ENCODE data around the gene PTGR3. TPM values are rescaled to one million over a fixed set of nuclear protein-coding genes. Genes with fewer than 3 reads are reported as not detected.

The PTGR3 gene
- total RNA-seq, 1 experiment from 2014 or later, result 17.9 TPM

DNA sequence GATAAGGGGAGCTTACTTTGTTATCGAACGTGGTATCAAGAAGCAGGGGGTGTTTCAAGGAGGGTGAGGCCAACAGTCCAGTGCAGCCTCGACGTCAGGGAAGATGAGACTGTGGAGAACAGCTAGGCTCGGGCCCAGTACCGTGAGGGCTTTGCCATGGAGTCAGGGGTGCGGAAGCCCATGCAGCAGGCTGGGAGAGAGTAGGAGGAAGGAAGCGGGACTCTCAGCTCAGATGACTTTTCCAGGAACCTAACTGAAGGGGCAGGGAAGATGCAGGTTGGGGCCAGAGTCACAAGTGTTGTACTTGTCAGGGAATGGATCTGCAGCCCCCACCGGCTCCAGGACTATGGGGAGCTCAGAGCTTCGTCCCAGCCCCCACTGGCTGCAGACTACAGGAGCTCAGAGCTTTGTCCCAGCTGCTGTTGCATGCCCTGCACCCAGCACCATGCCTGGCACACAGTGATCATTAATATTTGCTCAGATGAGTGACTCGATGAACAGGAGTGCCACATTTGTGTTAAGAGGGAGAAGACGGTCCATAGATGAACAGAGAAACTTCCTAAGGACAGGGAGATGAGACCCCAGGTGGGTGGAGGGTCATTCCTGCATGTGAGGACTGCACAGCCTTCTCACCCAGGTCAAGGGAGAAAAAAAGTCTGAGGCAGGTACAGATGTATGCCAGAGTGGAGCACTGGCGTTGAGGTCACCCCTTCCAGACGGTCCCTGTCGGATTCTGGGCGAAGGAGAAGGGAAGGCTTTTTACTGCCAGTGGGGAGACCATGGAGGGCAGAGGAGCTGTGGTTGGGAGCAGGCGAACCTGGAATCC lies 36.4 kb downstream of the PTGR3 start:
- no peak for DNase-seq (ENCODE audit: extremely low read depth, low read depth)

DNA sequence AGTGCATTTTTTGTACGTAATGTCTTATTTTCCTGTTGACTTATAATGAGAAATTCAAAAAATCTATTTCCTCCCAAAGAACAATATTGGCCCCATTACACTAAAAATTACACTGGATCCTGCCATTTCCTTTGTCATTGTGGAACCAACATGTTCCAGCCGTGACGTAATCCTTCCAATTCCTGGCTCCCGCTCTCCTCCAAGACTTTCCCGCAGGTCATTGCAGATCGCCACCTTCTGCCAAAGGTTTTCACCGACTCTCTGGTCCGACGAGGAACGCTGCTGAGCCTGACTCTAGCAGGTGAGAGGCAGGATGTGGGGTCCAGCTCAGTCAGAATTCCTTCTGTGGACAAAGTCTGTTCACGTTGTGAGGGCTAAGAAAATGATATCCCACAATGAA lies 38.0 kb downstream of the PTGR3 start:
- DNase-seq (ENCODE audit: extremely low read depth, low read depth), result no peak

DNA sequence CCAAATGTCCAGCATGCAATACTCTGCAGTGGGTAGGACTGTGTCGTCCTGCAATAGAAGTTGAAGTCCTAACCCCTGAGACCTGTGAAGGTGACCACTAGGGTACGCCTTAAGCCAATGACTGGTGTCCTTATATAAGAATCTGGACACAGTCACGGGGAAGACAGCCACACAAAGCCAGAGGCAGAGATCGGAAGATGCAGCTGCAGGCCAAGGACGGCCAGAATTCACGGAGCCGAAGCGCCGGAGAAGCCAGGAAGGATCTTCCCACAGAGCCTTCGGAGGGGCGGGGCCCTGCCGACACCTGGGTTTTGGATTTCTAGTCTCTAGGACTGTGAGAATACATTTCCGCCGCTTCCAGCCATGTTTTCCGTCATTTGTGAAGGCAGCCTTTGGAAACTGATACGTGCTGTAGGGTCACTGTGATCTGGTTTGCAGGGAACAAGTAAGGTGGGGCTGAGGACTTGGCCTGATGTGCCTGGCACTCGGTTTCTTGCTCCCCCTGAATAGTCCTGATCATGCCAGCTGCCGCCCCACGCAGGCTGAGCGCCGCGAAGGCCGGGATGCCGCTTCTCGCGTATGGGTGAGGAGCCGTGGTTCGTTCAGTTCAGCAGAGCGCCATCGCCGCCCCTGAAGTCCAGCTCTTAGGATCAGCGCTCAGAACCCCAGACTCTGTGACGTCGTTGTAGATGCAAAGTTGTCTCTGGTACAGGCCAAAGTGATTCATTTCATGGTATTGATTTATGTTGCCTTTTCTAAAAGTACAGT lies 38.7 kb downstream of the PTGR3 start:
- no peak for DNase-seq (ENCODE audit: extremely low read depth, low read depth)

DNA sequence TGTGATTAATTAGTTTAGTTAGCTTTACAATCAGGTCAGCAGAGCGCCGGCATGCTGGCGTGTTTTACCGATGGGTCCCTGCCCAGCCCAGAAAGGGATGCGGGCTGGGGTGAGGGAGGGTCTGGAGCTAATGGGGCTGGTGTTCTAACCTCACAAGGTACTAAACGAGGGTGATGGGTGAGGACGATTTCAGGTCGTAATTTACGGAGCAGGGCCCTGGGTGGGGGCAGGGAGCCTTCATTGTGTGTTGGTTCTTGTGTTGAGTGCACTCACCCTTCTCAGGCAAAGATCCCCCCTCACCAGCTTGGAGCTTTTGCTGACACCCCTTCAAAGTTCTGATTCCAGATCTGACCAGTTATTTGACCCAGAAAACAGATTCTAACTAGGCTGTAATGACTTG lies 39.5 kb downstream of the PTGR3 start:
- no peak for DNase-seq (ENCODE audit: extremely low read depth, low read depth)

DNA sequence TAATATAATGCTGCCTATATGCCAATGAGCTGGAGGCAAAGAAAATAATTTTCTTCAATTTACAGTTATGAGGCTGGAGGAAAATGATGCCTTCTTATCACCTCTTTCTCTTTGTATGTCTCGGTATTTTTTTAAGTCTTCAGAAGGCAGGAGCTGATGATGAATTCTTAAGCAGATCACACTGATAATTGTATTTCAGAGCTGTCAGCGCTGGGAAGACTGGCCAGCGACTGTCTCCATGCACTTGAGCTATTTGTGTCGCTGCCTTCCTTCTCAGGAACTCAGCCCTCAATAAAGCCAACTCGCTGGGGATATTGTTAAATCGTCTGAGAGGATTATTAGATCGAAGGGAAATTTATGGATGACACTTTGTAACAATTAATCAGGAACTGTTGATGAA lies 40.3 kb downstream of the PTGR3 start:
- no peak for DNase-seq (ENCODE audit: extremely low read depth, low read depth)

DNA sequence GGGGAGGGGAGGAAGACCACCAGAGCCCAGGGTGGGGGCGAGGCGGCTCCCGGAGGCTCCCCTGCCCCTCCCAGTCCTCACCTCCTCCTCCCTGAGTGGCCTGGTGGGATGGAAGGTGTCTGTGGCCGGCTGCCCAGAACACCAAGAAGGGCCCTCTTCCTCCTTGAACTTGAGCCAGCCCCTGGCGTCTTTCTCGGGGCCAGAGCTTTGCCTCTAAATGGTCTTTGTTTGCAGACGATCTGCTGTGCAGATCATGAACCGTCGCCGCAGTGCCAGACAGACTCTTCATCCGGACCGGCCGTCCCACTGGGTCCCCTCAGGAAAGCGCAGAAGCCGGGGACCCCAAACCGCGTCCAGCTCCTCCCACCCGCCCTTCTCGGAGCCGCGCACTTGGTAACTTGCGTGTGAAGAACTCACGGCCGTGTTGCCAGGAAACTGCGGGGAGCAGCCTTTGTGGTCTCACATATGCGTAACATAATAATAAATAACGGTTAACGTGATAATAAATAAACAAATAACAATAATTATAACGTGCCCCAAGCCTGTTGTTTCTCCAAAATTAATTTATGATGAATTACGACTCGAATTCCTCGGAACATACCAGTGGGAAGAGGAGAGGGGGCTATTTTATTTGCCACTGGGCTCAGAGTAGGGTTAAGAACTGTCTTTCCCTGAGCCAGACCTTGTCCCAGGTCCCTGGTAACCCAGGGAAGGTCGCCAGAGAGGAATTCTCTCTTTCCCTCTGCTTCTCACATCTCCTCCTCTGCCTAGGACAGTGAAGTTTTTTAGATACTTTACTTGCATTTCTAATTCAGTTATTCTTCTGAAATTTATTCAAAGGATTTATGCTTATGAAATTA lies 41.0 kb downstream of the PTGR3 start:
- DNase-seq (ENCODE audit: extremely low read depth, low read depth), result no peak

DNA sequence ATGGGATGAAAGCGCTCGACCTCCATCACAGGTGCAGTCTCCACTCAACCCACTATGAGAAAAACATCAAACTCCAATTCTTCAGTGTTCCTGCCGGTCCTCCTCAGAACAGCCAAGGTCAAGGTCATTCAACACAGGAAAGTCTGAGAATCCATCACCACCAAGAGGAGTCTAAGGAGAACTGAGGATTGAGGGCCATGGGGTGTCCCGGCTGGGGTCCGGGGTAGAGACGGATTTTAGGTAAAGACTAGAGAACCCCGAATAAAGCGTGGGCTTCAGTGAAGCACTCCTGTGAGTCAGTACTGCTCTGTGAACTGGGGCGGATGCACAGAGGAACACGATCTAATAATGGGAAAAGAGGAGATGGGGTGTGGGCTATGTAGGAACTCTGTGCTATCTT lies 41.8 kb downstream of the PTGR3 start:
- DNase-seq (ENCODE audit: extremely low read depth, low read depth), result no peak

DNA sequence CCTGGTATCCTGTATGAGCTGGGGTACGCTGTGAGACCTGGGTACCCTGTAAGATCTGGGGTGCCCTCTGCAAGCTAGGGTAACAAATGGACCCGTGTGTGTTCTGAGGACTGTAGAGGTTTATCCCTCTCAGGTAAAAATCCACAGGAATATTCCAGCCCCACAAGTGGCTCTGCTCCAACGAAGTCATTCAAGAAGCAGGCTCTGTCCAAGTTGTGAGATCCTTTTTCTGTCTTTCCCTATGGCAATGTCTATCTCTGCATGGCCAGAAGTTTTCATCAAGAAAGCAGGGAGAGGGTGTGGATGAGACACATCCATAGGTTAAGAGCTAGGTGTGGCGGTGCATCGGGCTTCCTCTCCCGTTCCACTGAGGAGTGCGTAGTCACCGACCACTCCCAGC lies 43.0 kb downstream of the PTGR3 start:
- no peak for DNase-seq (ENCODE audit: extremely low read depth, low read depth)

DNA sequence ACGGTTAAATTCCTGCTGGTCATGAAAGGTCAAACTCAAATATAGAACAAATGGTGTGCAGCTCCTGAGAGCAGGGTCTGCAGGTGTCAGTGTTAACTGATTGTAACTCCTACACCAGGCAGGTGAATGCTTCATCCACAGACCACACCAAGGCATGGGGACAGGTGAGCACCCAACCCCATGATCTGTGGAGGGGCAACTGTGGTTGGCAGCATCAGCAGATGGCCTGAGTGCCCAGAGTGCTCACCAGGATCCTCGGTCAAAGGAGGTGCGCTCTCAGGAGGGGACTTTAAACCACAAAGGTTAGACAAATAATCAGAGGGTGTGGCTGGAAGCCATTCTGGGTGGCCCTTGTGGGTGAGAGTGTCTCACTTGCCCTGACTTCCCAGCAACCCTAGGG lies 44.5 kb downstream of the PTGR3 start:
- DNase-seq (ENCODE audit: extremely low read depth, low read depth), result no peak

DNA sequence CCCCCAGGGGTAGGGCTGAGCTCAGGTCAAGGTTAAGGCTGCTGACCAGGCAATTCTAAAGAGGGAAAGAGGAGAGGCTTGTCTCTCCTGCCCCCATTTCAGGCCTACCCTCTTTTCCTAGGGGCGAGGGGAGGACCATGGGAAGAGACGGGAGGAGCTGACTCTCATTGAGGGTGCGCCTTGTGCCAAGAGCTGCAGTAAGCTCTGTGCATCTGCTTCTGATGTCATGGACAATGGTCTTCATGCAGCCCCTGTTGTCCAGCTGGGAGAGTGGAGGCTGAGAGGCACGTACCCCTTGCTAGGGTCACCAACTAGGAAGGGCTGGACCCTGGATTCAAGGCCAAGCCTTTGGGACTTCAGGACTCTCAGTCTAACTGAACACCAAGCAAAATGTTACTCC lies 45.2 kb downstream of the PTGR3 start:
- DNase-seq (ENCODE audit: extremely low read depth, low read depth), result no peak

DNA sequence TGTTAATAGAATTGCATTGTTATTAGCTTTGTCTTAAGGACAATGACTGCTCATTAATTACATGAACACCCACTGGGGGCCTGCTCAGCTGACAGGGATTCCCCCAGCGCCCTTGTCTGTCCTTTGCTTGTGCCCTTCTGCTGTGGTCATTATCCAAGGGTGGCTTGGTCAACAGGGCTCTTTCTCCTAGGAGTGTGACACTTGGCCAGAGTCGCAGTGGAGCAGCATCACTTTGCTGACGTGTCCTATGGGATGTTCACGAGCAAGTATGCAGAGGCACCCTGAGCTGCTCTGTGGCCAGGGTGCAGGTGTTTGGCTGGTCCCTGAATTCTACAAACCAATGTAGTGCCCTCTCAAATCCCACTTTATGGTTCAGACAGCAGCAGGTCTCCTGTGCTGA lies 46.0 kb downstream of the PTGR3 start:
- no peak for DNase-seq (ENCODE audit: extremely low read depth, low read depth)

DNA sequence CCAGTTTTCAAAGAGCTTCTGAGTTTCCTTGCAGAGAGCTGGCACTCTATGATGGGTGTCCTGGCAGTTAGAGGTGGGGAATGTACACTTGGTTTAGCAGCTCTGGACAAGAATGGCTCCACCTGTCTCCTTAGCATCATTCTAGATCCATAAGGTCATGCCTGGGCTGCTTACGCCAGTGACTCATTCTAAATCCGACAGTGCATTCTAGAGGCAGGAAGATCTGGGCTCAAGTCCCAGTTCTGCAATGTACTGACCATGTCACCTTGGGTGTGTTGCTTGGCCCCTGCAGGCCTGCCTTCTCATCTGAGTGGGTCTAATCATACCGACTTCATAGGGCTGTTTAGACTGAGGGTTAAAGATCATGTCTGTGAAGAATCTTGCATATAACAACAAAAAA lies 46.5 kb downstream of the PTGR3 start:
- no peak for DNase-seq (ENCODE audit: extremely low read depth, low read depth)

DNA sequence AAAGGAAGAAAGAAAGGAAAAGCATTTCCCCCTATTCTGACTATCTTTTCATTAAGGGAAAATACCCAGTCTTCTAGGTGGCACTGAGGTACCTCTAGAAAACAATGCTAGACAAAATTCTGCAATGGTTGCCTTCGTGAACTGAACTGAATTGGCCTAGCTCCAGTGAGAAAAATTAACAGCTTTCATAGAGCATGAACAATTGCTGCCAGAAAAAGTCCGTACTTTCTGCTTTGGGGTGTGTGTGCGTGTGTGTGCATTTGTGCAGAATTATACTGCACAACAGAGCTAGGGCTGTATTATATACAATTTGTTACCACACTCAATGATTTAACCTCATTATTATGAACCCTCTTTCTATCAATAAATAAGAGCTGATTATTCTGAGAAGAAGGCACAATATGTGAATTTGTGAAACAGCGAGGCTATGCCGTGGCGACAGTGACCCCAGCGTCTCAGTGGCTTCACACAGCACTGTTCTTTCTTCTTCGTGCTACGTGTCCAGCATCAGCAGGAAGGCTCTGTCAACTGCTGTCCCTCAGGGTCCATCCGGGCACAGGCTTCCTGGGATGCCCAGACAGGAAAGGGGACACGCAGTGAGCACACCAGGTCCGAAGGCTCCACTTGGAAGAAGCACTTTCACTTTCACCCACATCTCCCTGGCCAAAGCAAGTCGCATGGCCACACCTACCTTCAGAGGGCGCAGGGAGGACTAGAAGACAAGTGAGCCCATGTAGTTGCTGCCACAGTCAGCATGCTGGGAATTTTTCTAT lies 47.5 kb downstream of the PTGR3 start:
- DNase-seq (ENCODE audit: extremely low read depth, low read depth), result peak; percentile 56

DNA sequence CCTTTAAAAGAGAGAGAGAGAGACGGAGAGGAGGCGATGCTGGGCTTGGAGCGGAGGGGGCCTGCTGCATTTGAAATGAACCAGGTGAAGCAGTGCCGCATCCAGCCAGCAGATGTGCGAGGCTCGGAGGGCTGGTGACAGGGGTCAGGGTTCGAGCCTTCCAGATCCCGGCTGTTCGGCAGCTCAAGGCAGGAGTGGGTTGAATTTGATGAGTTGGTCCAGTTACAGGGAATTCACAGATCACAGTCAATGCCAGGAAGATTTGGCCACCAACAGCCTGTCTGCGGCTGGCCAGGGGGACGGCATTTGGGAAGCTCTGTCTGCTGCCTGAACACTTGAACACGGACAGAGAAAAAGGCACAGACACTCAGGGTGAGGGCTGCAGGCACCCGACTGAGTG lies 48.6 kb downstream of the PTGR3 start:
- DNase-seq (ENCODE audit: extremely low read depth, low read depth), result no peak

DNA sequence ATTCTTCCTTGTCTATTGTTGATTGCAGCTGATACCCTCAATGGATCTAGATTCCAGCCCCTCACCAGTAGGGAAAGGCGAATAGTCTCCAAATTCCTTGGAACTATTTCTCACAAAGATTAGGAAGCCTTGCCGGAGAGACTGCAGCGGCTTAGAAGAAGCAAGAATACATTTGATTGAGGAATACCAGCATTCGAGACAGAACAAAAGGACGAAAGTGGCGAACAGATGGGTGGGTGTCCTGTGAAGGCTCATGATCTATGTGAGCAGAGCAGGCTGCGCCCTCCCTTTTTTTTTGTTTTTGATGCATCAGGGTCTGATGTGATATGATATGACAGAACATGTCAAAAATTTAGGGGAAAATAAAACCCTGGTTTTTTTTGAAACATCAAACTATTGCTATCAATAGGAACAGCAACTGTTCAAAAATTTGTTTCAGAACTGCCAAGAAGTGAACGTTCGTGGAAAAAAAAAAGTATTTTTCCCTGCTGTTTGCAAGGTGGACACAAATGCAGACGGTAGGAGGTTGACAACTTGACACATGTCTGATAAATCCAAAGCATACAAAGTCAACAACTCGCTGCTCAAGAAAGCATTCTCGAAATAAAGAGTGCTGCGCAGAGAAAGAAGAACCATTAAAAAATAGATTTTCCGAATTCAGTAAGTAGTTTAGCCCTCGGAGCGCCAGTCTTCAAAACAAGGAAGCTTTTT lies 49.1 kb downstream of the PTGR3 start:
- DNase-seq (ENCODE audit: extremely low read depth, low read depth), result no peak

DNA sequence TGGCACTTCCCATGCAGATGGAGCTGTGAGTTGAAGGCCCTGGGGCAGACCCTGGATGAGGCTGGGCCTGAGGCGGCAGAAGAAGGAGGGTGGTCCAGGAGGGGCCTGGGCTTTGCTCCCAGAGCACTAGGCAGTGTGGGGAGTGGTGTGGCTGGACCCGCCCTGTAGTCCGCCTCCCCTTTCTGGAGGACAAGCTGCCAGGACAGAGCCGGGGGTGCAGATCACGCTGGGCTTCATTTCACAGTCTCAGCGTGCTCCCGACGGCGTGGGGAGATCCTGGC lies 49.8 kb downstream of the PTGR3 start:
- DNase-seq (ENCODE audit: extremely low read depth, low read depth), result no peak

All from NCI-H460 (cell line).